ENCODE data around the gene BAZ1A.
"Not testable (repeated sequence)": the region's sequence is repeated elsewhere in the genome, so short reads cannot be mapped to it uniquely, and the experiment has no call there.

Gene BAZ1A

GRCh38 chr14:34824256-34824655 lies 50.9 kb downstream of the BAZ1A start:
- H3K27ac ChIP-seq: no peak overlapping the region
- TF ChIP-seq CTCF (conservative IDR thresholded peaks at IDR 0.05): no peak

- H3K27ac ChIP-seq: no peak overlapping the region
- TF ChIP-seq CTCF (conservative IDR thresholded peaks at IDR 0.05): no peak
Measured at GRCh38 chr14:34817768-34818167, 57.4 kb downstream of the BAZ1A start.

- H3K27ac ChIP-seq: no peak overlapping the region
- no peak for TF ChIP-seq CTCF (conservative IDR thresholded peaks at IDR 0.05)
Measured at GRCh38 chr14:34810028-34810427, 65.1 kb downstream of the BAZ1A start.

- H3K27ac ChIP-seq: no peak overlapping the region
- no peak for TF ChIP-seq CTCF (conservative IDR thresholded peaks at IDR 0.05)
Measured at GRCh38 chr14:34806257-34806656, 68.9 kb downstream of the BAZ1A start.

- TF ChIP-seq CTCF (conservative IDR thresholded peaks at IDR 0.05): no peak
Measured at GRCh38 chr14:34804933-34805332, 70.2 kb downstream of the BAZ1A start.

GRCh38 chr14:34798861-34799260 lies 76.3 kb downstream of the BAZ1A start:
- not testable (repeated sequence) for H3K27ac ChIP-seq

More at GRCh38 chr14:34804933-34805332, 70.2 kb downstream of the BAZ1A start:
- no peak overlapping the region for H3K27ac ChIP-seq

GRCh38 chr14:34797747-34798583 lies 77.2 kb downstream of the BAZ1A start:
- no peak for TF ChIP-seq CTCF (conservative IDR thresholded peaks at IDR 0.05)
- H3K27ac ChIP-seq: no peak overlapping the region

GRCh38 chr14:34796902-34797301 lies 78.3 kb downstream of the BAZ1A start:
- no peak overlapping the region for H3K27ac ChIP-seq
- no peak for TF ChIP-seq CTCF (conservative IDR thresholded peaks at IDR 0.05)

Measured in VCaP (cell line).